ENCODE data around the gene MCM5.
"Not testable (repeated sequence)": the region's sequence is repeated elsewhere in the genome, so short reads cannot be mapped to it uniquely, and the experiment has no call there.

MCM5 gene

DNA sequence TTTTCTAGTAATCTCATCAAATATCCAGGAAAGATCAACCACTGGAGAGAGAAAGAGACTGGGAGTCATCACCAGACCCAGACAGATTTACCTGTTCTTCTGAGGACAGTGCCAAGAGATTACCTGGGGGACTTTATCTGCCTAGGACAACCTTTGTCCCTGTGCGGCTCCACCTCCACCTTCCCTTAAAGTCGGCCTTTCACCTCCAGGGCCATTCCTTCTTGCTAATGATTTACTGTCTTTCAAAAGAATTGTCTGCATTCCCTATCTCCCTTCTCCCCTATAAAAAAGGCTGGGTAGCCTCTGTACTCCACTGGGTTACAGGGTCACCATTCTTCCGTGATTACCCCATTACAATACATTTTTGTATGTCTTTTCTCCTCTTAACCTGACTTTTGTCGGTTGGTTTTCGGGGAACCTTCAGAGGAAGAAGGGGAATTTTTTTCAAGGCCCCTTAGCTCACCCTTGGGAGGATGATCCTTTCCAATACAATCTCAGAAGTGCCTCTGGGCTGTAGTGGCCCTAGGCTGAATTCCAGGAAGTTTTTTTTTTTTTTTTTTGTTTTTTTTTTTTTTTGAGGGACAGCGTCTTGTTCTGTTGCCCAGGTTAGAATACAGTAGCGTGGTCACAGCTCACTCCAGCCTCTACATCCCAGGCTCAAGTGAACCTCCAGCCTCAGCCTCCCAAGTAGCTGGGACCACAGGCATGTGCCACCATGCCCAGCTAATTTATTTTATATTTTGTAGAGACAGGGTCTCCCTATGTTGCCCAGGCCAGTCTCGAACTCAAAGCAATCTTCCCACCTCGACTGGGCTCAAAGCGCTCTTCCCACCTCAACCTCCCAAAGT lies 20.6 kb upstream of the MCM5 start:
- DNase-seq, result no peak

DNA sequence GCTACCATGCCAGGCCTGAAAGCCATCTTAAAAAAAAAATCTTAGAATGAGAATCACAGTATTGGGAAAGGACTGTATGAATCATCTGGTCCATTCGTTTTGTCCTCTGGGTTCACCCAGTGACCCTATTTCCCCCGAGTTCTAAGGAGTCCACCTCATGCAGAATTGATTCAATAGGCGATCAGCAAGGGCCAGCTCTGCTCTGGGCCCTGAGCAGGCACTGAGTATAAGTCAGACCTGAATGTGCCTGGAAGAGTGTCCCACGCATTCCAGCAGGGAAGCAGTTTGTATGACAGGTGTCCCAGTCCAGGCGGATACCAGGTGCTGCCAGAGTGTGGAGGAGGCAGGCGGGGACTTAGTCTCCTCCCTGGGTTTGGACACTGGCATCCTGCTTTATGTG lies 19.9 kb upstream of the MCM5 start:
- DNase-seq, result no peak

DNA sequence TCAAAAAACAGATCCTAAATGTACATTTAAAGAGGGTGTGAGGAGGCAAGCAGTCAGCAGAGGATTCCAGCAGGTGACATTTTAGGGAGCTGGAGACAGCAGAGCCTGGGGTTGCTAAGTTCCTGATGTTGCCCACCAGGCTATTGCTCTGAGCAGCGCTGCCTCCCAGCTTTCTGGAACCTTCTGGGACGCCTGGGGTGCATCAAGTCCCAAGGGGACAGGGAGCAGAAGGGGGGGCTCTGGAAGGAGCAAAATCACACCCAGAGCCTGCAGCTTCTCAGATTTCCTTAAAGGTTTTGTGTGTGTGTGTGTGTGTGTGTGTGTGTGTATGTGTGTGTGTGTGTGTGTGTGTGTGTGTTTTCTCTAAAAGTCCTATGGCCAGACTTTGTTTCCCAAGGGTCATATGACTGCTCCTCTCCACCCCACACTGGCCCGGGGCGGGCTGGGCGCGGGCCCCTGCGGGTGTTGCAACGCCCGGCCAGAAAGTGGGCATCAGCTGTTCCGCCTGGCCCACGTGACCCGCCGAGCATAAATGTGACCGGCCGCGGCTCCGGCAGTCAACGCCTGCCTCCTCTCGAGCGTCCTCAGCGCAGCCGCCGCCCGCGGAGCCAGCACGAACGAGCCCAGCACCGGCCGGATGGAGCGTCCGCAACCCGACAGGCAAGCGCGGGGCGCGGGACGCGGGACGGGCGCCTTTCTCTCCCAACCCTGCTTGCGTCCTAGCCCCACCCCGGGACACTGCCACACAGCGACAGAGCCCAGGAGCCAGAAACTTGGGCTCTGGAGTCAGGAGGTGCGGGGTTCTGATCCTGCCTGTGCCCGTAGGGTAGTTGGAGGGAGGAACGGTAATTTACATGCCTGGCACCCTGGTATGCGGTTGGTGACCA lies 19.2 kb upstream of the MCM5 start, which contains the start of gene HMOX1:
Gene HMOX1, plus strand, starts transcription at position 560 of the 887 bp plus-strand sequence. Its CDS starts 78 bp downstream, at position 638.
- peak; percentile 15 for DNase-seq

DNA sequence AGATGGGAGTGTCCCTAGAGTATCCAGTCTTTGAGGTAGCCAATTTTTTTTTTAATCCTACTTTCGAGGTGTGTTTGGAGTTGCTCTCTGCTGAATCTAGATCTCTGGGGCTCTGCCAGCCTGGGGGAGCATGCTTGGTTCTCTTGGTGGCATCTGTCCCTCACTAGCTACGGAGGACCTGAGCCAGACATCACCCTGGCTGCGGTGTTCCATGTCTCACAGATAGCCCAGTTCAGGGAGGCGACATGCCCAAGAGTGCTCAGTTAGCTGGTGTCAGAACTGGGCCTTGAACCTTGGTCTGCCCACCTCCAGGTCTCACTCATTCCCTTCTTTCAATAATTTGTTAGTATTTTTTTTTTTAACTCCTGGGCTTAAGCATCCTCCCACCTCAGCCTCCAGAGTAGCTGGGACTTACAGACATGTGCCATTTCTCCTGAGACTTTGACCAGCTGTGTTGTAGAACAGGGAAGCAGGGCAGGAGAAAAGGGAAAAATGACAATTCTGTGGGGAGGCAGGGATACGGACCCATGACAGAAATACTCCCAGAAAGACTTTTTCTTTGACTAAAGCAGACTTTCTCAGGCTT lies 18.4 kb upstream of the MCM5 start:
- DNase-seq, result no peak

DNA sequence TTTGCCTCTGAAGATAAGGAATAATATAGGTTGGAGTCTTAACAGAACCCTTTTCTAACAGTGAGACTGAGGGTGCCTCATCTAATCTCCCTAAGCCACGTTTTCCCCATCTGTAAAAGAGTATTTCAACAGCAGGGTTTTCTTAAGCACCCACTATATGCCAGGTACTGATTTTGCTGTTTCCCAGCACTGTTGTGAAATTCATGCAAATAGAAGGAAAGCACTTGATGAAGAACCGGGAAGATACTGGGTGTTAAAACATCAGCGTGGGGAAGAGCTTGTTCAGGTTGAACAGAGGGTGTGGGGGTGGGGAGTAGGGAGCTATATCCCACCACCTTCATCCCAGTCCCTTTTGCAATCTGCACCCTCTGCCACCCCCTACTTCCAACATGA lies 16.3 kb upstream of the MCM5 start:
- no peak for DNase-seq

DNA sequence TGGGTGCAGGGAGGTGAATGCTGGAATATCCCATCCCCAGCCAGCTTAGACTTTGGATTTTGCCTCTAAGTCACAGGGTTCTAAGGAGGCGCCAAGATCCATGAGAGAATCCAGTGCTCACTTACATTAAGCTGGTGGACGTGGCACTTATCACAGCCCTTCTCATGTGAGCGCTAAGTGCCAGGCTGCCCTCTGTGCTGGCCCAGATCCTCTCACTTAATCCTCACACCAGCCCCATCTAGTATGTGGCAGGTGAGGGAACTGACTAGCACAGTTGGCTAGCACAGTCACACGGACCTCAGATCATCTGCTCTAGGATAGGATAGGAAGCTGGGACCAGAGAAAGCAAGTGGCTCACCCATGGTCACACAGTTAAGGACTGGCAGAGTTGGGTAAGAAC lies 15.4 kb upstream of the MCM5 start:
- DNase-seq, result no peak

DNA sequence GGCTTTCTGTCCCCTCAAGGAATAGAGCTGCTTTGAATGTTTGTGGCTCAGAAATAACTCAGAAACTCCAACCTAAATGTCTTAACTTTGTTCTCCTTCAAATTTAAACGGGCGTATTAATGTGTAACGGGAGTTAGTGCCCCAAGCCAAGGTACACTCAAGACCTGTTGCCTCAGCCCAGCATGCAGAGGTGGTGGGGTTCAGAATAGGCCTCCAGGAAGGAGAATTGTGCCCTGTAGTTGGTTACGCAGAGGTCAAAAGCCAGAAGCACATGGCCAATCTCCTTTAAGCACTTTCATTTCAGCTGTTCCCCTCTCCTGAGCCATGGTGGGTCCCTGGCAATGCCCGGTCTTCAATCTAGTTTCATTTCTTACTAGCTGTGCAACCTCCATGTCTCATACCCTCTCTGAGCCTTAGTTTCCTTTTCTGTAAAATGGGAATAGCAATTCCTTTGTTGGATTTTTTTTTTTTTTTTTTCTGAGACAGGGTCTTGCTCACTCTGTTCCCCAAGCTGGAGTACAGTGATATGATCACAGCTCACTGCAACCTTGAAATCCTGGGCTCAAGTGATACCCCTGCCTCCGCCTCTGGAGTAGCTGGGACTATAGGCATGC lies 14.9 kb upstream of the MCM5 start:
- no peak for DNase-seq

DNA sequence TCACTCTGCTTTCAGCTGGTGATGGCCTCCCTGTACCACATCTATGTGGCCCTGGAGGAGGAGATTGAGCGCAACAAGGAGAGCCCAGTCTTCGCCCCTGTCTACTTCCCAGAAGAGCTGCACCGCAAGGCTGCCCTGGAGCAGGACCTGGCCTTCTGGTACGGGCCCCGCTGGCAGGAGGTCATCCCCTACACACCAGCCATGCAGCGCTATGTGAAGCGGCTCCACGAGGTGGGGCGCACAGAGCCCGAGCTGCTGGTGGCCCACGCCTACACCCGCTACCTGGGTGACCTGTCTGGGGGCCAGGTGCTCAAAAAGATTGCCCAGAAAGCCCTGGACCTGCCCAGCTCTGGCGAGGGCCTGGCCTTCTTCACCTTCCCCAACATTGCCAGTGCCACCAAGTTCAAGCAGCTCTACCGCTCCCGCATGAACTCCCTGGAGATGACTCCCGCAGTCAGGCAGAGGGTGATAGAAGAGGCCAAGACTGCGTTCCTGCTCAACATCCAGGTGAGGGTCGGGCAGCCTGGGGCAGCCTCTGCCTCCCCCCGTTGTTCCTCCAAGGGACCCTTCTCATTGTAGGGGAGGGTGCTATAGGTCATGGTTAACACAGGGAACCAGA lies 13.2 kb upstream of the MCM5 start:
- no peak for DNase-seq

DNA sequence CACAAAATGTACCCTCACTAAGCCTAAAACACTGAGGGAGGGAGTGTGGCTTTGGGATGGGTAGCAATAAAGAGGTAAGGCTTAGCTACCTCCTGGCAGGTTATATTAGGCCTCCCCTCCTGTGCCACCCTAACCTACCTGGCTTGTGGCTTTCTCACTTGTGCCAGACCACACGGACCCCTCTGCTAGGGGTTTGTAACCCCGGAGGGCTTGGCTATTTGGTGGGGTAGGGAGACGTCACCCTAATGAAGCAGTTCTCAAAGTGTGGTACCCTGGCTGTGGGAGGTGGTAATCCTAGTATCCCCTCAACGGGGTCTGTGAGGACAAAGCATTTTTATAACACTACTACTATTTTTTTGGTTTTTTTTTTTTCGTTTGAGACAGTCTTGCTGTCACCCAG lies 9.0 kb upstream of the MCM5 start:
- DNase-seq, result no peak

DNA sequence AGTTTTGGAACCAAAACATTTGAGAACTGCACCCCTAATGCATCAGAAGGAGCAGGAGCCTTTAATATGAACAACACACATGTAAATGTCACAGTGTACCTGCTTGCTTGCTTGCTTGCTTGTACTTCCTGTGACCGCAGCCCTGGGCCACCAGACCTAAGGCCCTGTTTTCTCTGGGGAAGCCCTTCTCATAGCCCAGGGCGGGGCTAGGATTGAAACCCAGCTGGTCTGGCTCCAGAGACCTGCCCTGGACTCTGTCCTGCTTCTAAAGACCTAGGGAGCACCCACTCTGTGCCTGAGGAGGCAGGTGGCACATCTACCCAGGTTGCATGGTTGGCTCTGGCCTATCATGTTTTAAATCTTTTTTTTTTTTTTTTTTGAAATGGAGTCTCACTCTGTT lies 7.6 kb upstream of the MCM5 start:
- DNase-seq, result no peak

DNA sequence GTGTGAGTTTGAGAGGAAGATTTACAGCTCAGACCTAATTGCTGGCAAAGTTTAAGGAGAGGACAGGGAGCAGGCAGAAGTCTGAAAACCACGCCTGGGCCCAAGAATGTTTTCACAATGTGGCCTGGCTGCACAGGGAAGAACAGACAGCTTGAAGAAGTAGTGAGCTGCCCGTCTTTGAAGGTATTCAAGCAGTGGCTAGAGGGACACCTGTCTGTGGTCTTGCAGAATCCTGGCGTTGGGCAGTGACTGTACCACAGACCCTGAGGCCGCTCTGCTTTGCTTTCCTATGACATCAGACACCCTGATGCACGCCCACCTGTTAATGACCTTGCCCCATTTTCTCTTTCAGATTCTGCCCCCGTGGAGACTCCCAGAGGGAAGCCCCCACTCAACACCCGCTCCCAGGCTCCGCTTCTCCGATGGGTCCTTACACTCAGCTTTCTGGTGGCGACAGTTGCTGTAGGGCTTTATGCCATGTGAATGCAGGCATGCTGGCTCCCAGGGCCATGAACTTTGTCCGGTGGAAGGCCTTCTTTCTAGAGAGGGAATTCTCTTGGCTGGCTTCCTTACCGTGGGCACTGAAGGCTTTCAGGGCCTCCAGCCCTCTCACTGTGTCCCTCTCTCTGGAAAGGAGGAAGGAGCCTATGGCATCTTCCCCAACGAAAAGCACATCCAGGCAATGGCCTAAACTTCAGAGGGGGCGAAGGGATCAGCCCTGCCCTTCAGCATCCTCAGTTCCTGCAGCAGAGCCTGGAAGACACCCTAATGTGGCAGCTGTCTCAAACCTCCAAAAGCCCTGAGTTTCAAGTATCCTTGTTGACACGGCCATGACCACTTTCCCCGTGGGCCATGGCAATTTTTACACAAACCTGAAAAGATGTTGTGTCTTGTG lies 6.6 kb upstream of the MCM5 start:
- no peak for DNase-seq

DNA sequence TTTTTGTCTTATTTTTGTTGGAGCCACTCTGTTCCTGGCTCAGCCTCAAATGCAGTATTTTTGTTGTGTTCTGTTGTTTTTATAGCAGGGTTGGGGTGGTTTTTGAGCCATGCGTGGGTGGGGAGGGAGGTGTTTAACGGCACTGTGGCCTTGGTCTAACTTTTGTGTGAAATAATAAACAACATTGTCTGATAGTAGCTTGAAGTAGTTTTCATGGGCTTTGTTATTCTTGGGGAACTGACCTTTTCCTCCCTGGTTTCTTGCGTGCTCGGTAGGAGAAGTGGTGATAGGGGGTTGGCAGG lies 6.0 kb upstream of the MCM5 start:
- DNase-seq, result no peak

DNA sequence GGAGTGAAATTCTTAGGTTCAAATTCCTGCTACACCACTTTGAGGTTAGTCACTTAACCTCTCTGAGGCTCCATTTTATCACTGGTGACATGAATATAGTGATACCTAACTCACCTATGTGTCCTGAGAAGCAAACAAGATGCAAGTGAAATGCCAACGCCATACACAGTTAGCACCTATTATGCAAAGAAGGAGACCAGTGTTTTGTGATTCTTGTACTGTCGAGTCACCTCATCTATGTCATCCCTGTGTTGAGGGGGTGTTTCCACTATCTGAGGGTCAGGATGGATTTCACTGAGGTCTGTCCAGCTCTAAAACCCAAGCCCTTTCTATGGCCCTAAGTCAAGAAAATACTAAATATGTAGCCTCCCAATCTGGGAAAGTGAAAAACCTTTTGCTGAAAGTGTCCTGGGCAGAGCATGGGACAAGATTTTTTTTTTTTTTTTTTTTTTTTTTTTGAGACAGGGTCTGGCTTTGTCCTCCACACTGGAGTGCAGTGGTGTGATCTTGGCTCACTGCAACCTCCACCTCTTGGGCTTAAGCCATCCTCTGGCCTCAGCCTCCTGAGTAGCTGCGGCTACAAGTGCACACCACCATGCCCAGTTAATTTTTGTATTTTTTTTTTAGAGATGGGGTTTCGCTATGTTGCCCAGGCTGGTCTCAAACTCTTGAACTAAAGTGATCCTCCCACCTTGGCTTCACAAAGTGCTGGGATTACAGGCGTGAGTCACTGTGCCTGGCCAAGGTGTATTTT lies 5.0 kb upstream of the MCM5 start:
- no peak for DNase-seq

DNA sequence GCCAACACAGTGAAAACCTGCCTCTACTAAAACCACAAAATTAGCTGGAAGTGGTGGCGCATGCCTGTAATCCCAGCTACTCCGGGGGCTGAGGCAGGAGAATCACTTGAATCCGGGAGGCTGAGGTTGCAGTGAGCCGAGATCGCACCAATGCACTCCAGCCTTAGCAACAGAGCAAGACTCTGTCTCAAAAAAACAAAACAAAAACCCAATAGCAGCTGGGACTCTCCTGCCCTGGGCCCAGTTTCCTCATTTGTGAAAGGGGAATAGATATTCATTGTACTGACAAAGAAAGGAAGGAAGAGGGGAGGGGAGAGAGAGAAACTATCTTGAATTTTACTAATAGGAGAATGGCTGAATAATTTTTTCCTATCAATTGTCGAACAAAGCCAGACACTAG lies 3.3 kb upstream of the MCM5 start:
- not testable (repeated sequence) for DNase-seq

DNA sequence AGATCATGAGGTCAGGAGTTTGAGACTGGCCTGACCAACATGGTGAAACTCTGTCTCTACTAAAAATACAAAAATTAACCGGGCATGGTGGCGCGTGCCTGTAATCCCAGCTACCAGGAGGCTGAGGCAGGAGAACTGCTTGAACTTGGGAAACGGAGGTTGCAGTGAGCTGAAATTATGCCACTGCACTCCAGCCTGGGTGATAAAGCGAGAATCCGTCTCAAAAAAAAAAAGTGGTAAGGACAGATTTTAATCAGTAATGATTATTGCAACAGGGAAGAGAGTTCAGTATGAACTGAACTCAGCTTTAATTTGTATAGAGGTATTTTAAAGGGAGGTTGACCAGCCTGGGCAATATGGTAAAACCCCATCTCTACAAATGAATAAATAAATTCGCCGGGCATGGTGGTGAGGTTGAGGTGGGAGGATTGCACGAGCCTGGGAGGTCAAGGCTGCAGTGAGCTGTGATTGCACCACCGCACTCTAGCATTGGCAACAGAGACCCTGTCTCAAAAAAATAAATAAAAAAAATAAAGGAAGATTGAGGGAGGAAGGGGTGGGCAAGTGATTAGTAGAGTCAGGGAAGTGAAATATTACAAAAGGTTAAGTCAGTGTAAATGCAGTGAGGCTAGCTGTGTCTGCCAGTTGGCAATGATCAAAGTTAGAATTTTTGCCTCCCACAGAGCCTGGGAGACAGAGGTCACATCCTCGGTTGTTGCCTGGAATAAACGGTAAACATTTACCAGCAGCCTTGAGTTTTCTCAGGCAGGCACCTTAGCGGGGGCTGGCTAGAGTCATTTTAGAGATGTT lies 2.6 kb upstream of the MCM5 start:
- DNase-seq, result no peak

DNA sequence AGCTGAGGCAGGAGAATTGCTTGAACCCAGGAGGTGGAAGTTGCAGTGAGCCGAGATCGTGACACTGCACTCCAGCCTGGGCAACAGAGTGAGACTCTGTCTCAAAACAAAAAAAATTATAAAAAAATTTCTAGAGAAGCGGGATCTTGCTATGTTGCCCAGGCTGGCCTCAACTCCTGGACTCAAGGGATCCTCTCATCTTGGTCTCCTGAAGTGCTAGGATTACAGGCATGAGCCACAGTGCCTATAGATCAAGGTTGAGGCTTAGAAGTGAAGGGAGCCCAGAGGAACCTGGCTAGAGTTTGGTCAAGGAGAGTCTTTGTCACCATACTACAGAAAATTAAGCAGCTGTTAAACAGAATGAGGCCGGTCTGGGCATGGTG lies 1.4 kb upstream of the MCM5 start:
- DNase-seq, result no peak

DNA sequence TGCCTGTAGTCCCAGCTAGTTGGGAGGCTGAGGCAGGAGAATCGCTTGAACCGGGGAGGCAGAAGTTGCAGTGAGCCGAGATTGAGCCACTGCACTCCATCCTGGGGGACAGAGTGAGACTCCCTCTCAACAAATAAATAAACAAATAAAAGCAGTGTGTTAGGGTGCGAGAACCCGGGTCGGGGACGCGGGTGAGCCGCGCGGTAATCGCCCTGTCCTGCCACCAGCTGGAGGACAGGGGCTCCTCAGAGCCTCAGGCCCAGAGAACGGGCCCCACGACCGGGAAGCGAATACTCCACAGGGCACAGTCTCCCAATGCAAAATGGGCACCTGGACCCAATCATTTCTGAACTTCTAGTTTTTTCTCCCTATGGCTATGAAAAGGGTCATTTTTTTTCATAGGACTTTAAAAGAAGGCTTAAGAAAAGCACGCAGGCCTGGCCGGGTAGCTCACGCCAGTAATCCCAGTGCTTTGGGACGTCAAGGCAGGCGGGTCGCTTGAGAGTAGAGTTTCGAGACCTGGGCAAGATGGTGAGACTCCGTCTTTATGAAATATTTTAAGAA lies 744 bp upstream of the MCM5 start:
- DNase-seq, result no peak

DNA sequence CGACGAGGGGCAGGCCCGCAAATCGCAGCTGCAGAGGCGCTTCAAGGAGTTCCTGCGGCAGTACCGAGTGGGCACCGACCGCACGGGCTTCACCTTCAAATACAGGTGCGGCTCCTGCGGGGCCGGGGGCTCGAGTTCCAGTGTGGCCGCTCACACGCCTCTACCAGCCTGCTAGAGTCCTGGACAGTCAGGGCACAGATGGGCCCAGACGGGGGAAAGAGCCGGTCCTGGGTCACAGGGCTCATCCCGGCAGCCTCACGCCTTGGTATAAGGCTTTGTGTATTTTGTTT lies 506 bp downstream of the MCM5 start:
- DNase-seq, result no peak

DNA sequence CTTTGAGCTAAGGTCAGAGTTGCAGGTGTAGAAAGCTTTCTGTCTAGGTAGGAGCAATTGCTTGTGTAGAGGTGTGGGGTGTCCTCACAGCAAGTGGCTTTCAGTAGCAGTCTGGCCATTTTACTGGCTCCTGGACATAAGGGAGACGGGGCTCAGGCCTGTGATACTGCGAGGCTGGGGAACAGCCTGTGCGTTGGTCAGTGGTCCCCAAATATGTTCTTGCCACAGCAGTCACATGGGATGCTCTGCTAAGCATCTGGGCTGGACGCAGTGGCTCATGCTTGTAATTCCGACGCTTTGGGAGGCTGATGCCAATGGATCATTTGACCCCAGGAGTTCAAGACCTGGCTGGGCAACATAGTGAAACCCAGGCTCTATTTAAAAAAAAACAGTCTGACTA lies 1.9 kb downstream of the MCM5 start:
- no peak for DNase-seq

DNA sequence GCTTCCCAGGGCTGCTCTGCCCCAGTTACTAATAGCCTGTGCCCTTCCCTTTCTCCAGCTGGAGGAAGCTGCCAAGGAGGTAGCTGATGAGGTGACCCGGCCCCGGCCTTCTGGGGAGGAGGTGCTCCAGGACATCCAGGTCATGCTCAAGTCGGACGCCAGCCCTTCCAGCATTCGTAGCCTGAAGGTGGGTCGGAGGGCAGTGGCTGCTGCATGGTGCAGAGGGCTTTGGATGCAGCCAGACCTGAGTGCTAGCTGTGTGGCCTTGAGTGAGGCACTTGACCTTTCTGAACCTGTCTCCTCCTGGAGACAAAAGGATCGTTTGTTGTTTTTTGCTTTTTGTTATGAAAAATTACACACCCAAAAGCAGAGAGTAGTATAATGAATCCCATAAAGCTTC lies 3.4 kb downstream of the MCM5 start:
- DNase-seq, result no peak

Data from activated CD4-positive, alpha-beta T cell treated with anti-CD3 and anti-CD28 coated beads for 1 hour (primary cell).